HG03175 (cell line): Measurements from ENCODE around the gene PGM5.
"Not testable (repeated sequence)": the region's sequence is repeated elsewhere in the genome, so short reads cannot be mapped to it uniquely, and the experiment has no call there.

Experiments
- ATAC-seq: cut with Tn5 transposase; IDR thresholded peaks from one replicate; pipeline ENCODE4 v1.9.1; 2021; ENCODE audit warnings: mild to moderate bottlenecking, moderate library complexity; ENCODE audit not compliant: unreplicated experiment

PGM5 gene

DNA sequence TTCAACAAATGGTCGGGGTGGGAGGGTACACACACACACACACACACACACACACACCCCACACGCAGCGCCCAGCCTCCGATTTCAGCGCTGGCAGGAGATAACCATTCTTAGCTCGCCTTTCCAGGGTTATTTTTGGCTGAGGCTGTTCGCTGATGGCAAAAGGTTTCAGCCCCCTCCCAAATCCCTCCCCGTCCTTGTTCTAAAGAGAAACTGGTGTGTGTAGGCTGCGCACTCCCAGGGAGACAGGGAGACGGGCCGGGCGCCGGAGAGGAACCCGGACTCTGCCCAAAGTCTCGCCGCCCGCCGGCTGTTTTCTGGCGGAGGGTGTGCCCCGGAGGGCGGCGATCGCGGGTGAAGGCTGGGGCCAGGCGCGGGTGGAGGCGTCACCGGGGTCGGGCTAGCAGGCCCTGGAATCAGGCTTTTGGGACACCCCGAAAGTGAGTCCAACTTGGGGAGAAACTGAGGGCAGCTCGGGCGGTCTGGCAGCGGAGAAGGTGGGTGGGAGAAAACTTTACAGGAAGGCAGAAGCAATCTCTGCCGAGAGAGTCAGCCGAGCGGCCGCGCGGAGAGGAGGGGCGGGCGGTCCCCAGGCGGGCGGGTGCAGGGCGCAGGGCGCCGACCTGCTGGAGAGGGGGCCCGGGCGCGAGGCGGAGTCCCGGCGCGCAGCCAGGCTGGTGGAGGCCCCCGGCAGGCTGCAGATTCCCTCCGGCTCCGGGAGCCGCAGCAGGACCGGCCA, at the start of gene PGM5:
Gene PGM5, plus strand, starts transcription at position 232 of the 739 bp plus-strand sequence. CDS start 517 bp downstream, outside the sequence.
- peak; percentile 44 for ATAC-seq

DNA sequence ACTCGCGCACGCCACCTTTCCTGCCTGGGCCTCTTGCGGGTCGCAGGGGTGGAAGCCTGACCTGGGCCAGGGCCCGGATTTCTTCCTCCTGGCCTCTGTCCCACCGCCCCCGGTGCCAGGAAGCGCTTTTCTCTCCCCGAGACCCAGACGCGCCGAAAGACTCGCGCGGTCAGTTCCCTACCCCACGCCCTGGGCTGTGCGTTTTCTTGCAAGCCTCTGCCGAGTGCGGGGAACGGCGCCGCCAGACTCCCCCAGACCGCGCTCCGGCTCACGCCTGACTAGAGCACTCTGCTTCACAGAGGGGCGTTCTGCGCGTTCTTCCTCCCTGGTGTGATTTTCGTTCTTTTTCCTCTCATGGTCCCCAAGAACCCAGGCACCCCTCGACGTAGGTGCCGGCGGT, 49.3 kb upstream of the PGM5 start:
- ATAC-seq = not testable (repeated sequence)

DNA sequence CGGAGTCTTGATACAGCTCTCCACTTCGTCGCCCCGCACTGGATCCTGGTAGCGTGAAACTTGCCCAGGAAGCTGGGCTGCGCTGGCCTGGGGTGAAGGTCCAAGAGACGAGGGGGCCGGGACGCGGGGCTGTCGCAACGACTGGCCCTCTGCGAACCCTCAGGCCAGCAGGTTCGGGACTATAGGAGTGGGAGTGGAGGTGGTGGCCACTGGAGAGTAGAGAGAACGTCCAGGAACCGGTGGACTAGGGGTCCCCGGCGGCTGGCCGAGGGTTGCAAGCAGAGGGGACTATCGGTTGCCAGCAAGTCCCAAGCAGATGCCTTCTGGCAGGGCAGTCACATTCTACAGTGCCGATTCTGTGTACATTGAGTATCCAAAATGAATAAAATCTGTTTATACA, 48.8 kb upstream of the PGM5 start:
- not testable (repeated sequence) for ATAC-seq

DNA sequence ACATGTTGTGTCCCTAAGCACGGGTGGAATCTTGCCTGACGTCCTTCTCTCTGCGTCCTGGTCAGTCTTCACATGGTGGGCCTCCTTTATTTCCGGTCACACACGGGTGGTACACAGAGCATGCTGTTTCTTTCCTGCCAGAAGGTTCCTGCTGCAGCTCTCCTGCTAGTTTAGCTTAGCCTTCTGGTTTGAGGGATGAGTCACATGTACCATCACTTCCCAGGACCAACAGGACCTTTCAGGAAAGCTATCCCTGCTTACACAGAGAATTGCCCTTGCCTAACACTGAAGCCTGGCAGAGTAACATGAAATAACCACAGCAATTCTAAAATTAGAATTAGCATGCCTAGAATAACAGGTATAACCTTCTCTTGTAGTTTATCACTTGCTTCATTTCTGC, 45.2 kb upstream of the PGM5 start:
- not testable (repeated sequence) for ATAC-seq

DNA sequence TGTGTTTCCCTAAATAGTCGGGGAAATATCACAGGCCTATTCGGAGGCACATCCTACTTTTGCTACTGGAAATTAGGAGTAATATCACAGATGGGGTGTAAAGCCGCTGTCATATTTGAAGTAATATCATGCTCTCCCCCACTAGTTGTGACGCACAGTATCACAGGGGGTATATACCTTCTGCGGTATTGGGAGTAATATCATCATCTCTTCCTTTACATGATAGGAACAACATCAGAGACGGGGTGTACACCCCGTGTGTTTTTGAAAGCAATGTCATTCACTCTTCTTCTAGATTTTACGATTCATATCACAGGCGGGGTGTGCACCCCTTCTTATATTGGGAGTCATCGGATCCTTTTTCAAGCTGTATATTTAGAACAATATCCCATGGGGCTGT, 38.2 kb upstream of the PGM5 start:
- not testable (repeated sequence) for ATAC-seq

DNA sequence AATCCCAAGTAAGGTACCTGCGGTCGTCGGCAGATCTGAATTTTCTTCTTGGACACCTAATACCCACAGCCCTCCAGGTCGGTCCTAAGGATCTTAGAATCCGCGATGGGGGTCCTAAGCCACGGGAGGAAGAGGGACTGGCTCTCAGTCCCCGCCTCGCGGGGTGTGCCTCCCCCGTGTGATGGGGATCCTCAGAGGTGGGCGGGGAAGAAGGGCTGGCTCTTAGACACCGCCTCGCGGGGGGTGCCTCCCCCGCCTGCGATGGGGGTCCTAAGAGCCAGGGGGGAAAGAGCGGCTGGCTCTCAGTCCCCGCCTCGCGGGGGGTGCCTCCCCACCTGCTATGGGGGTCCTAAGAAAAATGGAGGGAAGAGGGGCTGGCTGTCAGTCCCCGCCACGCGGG, 32.7 kb upstream of the PGM5 start:
- ATAC-seq = not testable (repeated sequence)

DNA sequence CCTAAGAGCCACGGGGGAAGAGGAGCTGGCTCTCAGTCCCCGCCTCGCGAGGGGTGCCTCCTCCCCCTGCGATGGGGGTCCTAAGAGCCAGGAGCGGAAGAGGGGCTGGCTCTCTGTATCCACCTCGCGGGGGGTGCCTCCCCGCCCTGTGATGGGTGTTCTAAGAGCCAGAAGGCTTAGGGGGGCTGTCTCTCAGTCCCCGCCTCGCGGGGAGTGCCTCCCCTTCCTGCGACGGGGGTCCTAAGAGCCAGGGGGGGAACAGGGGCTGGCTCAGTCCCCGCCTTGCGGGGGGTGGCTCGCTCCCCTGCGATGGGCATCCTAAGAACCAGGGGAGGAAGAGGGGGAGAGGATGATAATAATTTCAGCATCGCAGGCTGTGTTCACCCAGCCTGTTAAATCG, 31.9 kb upstream of the PGM5 start:
- not testable (repeated sequence) for ATAC-seq

DNA sequence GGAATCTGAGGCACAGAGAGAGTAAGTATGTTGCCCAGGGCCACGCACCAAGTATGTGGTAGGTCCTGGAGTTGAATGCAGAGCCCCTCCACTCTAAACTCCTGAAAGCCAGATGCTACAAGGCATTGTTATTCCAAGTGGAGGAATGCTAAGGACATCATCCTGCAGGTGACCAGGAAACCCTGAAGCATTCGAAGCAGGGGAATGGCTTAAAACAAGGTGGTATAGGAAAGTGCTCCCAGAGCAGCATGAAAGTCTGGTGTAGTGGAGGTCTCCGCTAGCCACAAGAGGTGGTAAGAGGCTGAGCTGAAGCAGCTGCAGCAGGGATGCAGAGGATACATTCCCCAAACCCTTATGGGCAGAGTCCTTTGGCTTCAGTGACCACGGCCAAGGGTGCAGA, 27.3 kb upstream of the PGM5 start:
- ATAC-seq = not testable (repeated sequence)

DNA sequence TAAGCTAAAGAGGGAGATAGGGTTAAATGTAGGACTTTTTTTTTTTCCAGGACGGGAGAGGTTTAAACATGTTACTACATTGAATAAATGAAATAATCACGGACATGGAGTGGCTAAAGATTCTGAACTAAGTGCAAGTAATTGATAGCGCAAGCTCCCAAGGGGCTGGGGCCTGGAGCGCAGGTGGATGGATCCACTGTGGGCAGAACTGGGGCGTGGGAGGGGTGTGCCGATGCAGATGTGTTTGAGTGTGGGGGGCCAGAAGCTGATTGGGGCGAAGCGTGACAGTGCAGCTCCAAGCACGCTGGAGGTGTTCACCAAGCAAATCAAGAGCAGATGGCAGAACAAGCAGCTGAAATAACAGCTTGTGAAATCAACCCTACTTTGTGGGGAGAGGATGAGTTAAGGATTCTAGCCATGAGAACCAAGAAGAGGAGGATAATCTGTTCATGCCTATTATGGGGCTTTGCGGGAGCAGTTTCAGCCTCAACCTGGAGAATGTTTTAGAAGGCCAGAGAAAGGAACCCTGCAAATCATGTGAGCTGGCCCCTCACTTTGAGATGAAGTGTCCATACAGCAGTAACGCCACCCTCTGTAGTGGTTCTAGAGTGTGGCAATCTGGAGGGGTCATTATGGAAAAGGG, 25.8 kb upstream of the PGM5 start:
- ATAC-seq = not testable (repeated sequence)

DNA sequence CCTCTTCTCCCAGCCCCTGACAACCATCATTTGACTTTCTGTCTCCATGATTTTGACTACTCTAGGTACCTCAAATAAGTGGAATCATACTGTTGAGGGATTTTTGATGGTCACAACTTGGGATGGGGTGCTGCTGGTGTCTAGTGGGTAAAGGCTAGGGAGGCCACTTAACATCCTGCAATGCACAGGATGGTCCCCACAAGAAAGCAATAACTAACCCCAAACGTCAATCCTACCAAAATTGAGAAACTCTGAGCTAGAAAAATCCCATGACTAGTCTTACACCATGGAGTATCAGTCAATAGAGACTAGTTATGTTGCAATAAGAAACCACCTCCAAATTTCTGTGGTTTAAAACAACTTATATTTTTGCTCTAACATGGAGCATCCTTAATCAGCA, 24.3 kb upstream of the PGM5 start:
- ATAC-seq = not testable (repeated sequence)

DNA sequence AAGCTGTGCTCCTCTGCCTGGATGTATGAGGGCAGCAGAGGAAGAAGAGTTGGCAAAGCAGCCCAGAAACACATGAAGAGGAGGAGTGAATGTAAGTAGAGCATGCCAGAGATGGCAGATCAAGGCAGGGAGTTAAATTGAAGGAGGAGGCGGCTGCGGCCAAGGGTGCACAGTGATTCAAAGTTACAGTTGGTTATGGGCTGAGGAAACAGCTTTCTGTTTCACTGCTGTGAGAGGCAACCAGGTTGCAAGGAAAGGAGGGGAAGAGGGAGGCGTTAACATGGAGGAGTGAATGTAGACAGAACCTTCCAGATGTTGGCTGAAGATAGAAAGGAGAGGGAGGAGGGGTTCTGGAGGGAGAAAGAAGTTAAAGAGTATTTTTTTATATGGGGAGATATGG, 20.5 kb upstream of the PGM5 start:
- not testable (repeated sequence) for ATAC-seq

DNA sequence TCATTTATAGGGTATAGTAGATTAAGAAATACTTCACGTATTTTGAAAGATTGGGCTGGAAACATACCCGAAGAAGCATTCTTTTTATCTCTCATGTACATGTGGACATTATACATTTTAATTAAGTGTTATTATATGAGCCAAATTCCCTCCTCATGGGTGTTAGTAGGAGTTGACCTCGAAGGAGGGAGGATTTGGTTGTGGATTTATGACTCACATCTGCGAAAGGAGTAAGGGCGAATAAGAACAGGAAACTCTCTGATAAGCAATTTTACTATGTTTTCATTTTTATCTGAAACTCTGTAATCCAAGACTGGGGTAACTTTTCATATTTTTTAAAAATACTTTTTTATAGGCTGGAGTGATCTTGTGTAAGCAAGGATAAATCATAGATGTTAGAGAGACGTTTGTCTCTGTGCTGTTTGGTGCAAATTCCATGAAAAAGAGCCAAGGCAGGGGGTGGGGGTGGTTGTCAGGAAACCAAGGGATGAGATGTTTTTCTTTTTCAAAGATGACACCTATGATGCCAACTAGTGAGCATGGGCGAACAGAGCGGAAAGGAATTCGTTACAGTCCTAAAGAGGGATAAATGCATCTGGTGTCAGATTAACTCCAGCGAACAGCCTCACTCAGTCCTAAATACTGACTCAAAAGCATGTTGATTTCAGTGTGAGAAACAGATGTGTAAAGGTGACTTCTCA, 19.6 kb upstream of the PGM5 start:
- ATAC-seq = not testable (repeated sequence)

DNA sequence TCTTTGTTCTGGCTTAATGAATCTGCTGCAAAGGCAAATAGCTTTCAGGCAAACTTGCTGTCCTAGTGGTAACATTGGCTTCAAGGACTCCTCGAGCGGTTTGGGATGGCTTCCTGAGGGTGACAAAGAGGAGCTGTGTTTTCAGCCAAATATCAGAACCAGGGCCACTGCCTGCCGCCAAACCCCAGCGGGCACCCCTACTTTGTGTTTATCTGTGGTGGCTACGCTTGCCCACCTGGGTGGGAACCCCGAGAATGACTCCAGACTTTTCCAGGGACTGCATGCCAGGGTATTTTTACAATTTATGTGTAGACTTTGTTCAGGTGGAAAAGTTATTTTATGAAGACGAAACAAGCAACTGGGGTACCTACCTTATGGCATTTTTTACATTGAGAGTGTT, 18.4 kb upstream of the PGM5 start:
- ATAC-seq = not testable (repeated sequence)

DNA sequence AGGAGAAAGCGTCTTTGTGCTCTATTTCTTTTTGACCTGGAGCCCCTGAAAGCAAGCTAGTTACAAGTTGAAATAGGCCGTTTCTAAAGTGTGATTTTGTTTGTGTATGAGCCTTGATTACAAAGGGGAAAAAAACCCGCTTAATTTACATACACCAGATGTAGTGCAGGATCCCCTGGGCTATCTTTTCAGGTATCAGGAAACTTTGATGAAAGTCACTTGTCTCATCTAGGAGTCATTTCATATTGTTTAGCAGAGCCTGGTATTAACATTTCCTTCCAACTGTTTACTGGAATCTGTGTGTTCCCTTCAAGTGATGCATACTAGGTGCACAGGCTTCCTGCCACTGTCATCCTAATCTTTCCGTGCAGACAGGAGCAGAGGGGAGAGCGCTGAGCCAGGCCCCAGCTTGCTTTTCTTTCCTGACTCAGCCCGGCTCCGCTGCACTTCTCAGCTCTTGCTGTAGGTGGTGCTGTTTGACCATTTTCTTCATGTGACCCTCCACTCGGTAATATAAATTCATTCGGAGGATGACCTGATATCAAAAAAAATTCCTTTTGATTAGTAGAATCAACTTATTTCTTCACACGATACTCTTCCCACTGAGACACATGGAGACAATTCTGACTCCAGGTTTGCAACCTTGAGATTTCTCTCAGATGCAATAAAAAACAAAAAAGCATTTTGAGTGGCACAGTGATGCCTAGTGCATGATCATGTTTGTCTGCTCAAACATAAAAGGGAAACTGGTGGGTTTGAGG, 14.0 kb upstream of the PGM5 start:
- peak; percentile 84 for ATAC-seq

DNA sequence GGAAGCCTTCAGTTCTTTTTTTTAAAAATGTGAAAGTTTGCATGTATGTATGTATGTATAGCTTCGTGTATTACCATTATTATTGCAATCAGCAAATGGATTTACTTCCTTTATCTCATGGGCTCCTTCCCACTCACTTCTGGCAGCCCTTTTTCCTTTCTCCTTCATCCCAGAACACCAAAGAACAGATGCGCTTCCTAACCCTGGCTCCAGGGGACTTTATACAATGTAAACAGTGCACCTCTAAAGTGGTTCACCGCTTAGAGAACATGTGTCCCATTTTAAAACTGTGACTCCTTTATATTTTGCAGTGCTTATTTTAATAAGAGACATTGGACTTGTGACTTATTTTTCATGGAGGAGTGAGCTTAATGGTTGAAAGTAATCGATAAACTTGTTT, 13.2 kb upstream of the PGM5 start:
- ATAC-seq = not testable (repeated sequence)

DNA sequence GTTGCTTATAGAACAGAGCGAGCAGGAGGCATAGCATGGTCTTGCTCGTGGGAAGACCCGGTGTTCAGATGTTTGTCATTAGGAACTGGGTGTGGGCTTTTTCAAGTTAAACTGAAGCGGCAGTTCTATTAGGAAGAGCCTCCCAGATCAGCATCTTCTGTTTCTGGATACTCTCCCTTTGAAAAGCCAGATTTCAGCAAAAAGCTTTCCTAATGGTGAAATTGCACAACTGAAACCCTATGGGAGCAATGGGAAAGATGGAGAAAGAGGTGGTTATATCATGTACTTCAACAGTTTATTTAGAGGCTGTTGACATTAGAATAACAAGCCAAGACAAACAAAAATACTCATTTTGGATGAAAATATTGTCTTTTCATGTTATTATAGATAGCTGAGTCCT, 12.4 kb upstream of the PGM5 start:
- ATAC-seq = not testable (repeated sequence)

DNA sequence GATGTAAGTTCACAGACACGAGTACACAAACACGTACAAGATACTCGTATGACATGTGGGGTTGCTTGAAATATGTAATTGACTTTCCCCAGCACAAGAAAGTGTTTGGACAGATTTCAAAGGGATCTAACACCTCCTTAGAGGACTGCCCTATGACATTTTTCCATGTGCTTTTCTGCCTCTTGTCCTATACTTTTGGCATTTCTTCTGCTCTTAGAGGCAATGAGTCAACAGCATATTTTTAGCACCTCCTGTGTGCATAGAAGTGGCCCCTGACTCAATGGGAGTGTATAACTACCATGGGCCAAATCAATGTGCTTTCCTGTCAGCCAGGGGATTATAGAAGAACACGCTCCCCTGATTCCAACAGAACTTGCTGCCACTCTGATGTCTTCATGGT, 4.7 kb upstream of the PGM5 start:
- not testable (repeated sequence) for ATAC-seq

DNA sequence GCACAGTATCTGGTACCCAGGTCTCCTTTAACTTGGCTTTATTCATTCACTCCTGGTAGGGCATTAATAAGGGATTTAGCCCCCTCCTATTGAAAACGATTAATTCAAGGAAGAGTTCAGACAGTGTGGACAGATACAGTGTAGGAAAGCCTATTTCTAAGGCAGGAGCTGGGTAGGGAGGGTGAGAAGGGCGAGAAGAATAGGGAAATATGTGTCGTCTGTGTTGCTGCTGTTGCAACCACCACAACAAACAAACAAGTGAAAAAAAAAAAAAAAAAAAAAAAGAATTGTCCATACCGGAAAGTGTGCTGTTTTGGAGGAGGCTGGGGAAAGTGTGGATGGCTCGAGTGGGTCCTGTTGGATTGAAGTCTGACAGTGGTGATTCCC, 425 bp upstream of the PGM5 start:
- not testable (repeated sequence) for ATAC-seq

DNA sequence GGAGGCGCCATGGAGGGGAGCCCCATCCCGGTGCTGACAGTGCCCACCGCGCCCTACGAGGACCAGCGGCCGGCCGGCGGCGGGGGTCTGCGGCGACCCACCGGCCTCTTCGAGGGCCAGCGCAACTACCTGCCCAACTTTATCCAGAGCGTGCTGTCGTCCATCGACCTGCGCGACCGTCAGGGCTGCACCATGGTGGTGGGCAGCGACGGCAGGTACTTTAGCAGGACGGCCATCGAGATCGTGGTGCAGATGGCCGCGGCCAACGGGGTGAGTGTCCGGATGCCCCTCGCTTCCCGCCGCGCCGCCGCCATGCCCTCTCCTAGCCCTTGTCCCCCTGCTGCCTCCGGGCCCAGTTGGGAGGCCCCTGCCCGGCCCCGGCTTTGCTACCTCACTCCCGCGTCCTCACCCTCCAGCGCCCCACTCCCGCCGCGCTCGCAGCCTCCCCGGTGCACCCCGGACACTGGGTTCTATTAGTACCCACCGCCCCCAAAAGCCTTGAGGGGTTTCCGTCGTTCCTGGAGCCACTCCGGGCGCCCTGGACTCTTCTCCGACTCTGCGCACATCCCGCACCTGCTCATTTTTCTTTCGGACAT, 806 bp downstream of the PGM5 start:
- ATAC-seq = not testable (repeated sequence)

DNA sequence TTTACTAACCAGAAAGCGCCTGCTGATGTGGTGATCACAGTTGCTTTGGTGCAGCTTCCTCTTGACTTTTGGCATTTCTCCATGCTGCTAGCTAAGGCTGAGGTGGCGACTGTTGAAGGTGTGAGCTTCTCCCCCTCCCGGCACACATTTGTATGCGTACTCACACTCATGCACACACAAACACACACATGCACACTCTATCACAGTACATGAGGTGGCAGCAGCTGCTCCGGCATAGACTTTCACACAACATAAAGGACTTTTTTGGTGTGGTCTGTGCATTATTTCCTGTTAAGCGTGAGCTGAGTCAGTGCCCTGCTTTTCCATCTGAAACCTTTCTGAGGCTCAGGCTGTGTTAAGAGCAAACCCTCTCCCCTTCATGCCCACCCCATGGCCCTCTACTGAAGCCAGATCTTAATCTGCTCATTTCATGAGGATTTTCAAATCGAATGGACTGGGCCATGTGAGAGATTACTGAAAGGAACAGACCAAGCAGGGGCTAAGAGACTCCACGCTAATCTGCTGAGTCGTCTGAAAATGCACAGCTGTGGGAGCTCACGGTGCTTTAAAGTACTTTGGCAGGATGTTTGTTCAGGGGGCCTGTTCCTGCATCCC, 10.6 kb downstream of the PGM5 start:
- ATAC-seq = peak; percentile 73
